ENCODE measurements around the gene APAF1.

Gene APAF1

DNA sequence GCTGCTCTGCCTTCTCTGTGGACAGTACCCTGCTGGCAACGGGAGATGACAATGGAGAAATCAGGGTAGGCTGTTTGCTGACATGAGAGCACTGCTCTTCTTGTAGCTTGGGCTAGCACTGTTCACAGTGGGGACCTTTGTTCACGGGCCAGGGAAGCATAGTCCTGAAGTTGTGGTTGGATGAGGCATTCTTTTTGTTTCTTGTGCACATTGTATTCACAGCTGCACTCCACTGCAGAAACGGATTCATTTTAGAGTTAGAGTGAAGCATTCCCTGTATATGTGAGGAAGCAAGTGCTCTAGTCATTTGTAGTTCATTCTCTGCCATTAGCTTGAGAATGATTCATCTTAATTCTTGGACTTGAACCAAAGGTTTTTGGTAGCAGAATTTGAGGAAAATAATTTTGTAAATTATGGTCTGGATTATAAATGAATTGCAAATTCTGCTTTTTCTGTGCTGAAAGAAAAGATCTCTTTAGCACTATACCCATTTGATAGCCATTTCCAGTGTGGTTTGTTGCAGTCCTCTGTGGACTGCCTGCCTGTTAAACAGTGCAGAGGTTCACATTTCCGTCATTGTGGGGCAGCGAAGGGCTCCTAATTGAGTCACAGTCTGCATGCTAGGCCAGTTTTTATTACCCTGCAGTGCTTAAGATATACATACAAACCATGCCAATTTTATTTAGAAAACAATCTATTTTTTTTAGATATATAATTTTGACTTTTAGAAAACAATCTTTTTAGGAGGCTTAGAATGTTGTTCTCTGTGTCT is 80.6 kb downstream of the APAF1 start:
- no peak for DNase-seq (ENCODE audit: low read depth in 2 of 2)

DNA sequence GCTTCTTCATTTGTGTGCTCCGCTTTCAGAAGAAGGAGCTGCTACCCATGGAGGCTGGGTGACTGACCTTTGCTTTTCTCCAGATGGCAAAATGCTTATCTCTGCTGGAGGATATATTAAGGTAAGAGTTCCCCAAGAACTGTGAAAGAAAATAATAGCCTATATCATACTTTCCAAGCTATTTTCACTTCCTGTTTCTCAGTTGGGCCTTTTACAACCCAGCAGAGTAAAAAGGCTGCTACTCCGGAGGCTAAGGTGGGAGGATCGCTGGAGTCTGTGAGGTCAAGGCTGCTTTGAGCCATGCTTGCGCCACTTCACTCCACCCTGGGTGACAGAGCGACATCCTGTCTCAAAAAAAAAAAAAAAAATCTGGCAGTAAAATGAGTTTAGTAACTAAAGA is 82.1 kb downstream of the APAF1 start:
- DNase-seq (ENCODE audit: low read depth in 2 of 2), result no peak

DNA sequence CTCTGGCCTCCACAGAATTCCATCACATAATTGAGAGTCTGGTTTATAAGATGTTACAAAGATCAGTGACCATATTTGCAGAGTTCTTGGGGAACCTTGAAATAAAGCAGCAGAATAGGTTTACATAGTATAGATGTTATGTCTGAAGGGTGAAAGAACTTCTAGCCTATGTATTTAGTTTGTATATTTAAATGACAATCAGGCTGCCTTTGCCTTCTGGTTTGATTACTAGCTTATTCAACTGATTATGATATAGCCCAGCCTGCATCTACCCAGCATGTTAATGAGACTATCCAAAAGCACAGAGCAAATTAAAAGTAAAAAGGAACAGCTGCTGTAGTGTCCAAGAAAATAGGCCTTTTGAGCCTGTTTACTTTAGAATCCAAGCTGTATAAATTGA is 85.3 kb downstream of the APAF1 start:
- no peak for DNase-seq (ENCODE audit: low read depth in 2 of 2)

DNA sequence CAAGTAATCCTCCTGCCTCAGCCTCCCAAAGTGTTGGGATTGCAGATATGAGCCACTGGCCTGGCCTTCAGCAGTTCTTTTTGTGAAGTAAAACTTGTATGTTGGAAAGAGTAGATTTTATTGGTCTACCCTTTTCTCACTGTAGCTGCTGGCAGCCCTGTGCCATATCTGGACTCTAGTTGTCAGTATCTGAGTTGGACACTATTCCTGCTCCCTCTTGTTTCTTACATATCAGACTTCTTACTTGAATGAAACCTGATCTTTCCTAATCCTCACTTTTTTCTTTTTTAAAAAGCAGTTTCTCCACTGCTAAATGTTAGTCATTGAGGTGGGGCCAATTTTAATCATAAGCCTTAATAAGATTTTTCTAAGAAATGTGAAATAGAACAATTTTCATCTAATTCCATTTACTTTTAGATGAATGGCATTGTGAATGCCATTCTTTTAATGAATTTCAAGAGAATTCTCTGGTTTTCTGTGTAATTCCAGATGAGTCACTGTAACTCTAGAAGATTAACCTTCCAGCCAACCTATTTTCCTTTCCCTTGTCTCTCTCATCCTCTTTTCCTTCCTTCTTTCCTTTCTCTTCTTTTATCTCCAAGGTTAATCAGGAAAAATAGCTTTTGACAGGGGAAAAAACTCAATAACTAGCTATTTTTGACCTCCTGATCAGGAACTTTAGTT is 88.7 kb downstream of the APAF1 start:
- DNase-seq (ENCODE audit: low read depth in 2 of 2), result no peak

DNA sequence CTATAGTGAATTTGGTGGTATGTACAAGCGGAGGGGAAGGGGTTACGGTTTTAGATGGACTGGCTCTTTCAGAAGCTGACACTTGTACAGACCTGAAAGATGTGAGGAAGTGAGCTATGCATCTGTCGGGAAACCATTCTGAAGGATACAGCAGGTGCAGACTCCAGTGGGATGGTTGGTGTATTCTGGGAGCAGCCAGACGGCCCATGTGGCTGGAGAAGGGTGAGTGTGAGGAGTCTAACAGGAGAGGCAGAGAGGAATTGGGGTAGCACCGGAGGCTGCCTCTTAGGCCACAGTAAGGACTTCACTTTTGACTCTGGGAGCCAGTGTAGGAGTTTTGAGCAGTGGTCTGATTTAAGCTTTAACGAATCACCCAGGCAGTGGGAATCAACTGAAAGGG is 90.7 kb downstream of the APAF1 start:
- DNase-seq (ENCODE audit: low read depth in 2 of 2), result no peak

DNA sequence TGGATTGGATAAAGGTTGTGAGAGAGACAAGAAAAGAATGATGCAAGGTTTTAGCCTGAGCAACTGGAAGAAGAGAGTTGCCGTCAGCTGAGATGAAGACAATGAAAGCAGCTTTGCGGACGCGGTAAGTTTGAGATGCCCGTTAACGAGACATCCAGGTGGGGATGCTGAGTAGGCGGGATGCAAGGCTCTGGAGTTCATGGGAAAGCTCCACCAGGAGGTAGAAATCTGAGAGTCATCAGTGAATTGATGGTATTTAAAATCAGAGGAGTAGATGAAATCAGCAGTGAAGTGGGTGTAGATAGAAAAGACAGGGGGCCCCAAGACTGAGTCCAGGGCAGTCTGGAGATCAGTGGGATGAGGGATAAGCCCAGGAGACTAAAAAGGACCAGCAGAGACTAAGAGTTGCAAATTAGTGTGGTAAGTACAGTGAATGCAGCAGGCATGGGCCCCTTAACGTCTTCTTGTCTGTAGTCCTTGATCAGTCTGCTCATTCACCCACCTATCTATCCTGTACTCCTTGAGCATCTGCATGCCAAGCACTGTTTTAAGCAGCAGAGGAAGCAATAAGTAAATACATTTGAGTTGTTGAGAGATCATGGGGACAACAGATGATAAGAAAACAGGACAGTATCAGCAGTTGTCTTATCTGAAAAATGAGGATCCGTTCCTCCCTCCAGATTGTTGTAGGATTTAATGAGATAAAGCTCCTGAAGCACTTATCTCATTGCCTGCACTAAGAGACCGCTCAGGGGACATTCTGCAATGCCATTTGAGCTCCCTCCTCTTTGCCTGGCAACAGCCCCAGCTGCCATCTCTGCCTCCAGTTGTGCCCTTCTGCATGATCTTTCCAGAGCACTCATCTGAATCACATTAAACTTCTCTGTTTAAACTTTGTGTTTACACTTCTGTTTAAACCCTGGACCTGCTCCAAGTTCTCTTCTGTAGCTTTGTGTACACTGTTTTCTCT is 91.5 kb downstream of the APAF1 start:
- no peak for DNase-seq (ENCODE audit: low read depth in 2 of 2)

DNA sequence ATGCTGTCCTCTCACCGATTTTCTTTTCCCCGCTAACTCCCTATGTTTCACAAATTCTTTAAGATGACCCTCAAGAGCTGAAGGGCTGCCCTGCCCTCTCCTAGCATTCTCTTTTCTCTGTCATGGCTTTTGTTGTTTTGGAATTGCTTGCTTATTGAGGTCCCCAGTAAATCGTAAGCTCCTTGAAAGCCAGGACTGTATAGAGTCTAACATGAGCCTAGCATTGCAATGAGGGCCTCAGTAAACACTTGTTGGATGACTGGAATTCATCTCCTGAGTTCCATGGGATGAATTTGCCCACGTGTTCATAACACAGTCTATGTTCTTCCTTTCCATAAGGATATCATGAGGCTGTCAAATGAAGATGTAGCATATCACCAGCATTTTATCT is 92.2 kb downstream of the APAF1 start:
- no peak for DNase-seq (ENCODE audit: low read depth in 2 of 2)

DNA sequence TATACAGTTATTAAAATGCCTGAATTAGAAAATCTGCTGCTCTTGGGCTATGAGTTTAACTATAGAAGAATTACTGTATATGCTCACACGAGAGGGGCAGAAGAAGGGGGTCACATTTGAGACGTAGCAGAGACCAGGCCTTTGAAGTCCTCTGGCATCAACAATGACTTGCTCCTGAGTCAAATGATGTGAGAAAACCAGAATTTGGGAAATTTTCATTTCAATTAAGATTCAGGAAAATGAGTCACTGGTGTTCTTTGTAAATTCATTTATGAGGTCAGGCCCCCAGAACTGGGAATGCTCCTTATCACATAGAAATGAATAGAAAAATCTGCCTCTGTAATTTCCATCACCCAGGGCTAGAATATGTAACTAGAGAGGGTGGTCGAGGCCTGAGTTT is 92.9 kb downstream of the APAF1 start:
- DNase-seq (ENCODE audit: low read depth in 2 of 2), result no peak

DNA sequence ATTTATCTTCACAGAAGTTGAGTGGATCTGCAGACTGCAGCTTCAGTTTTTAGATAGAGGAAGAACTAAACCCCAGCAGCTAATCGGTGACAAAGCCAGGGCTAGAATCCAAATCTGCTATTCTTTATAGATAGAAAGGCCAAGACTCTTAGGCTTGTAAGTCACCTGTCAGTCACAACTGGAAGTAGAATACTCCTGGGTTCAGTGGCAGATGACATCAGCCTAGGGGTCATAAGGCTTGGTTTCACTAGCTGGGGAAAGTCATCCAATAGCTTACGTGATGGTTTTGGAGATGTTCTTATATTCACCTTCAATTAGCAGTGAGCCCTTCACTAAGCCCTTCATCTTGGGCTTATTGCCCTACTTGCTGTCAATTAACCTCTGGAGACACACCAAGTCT is 93.4 kb downstream of the APAF1 start:
- DNase-seq (ENCODE audit: low read depth in 2 of 2), result no peak

DNA sequence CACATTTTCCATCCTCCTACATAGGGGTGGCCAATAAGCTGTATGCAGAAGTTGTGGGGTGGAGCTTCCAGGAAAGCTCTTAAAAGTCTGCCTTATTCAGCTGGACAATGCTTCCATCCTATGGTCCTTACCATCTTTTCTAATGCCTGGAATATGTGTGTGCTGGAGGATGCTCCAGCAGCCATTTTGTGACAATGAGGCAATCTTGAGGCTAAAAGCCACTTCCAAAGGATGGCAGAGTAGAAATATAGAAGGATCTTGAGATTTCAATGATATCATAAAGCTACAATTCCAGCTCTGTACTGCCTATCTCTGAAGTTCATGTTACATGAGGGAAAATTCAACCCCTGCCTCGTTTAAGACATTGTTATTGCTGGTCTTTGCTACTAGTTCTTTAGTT is 95.7 kb downstream of the APAF1 start:
- DNase-seq (ENCODE audit: low read depth in 2 of 2), result no peak

DNA sequence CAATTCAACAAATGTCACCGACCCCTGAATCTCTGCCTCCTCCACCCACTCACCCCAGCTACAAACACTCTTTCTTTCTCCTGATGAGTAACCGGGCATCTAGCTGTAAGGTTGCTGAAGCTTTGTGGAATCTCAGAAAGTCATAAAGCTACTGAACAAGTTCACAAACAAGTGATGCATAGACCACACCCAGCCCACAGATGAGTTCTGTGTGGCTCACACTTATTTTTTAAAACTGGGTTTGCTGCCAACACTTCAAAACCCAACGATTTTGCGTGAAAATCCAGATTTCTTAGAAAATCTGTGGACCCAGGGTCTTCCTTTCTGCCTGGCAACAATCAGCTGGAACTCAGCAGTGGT is 96.1 kb downstream of the APAF1 start:
- DNase-seq (ENCODE audit: low read depth in 2 of 2), result no peak

DNA sequence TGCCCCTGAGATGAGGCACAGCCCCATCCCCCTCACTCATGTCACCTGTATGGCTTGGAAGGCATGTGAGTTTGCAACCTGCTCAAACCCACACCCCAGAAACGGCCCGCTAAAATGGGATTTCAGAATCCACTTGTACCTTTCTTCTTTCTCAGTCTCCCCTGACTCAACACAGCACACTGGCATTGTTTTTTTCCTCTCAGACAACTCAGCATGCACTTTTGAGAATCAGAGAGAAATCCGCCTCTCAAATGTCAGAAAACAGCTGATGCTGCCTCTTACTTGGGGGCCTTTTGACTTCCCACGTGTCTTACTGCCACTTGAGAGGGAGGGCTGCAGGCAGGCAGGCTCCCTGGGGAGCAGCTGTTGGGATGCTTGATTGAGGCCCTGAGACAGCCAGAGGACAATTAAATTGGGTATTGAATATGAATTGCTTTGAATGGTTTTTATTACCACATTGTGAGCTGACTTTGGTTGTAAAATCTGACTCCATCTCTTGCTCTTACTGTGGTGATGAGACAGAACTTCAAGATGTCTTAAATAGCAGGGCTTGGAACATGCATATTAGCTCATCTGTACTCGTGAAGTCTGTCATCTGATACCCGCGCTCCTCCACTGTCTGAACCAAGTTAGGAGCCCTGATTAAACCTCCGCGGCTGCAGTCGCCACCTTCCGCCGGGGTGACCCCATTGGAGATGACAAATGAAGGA is 96.6 kb downstream of the APAF1 start:
- DNase-seq (ENCODE audit: low read depth in 2 of 2), result no peak

DNA sequence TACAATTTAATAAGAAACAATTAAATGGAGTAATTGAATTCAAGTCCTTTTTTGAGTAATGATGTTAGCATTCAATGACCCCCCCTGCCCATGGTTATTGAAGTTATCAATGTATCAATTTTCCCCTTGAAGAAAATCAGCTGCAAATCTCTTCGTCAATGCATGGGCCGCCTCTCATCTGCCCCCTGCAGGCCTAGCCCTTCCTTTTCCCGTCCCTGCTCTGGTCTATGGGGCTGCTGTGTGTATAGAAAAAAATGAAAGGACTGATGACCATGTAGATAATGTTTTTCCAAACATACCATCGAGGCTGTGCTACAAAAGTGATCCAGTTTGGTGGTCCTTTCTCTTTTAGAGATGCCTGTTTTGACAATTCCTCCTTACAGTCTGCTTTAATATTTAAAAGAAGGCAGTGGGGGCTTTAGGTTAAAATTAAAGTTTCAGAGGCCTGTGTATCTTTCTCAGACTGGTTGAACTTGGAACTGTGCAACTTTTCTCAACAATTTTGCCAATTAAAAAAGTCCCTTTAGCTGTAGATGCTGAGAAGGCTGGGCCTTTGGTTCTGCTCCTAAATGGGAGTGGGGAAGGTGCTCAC is 98.4 kb downstream of the APAF1 start:
- DNase-seq (ENCODE audit: low read depth in 2 of 2), result no peak

DNA sequence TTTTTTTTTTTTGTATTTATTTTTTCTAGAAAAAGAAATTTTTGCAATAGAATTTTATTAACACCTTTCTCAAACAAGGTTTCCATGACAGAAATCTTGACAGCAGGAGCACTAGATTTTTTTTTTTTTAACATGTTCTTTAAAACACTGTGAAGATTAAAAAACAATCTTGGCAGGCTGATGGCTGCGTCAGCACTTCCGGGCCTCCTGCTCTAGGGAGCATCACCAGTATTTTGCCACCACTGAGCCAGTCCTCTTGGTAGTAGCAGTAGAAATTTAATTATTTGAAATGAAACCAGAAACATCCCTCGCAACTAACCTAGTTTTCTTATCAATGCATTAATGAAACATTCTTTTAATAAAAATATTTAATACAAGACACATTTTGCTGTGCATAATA is 99.6 kb downstream of the APAF1 start:
- DNase-seq (ENCODE audit: low read depth in 2 of 2), result no peak

DNA sequence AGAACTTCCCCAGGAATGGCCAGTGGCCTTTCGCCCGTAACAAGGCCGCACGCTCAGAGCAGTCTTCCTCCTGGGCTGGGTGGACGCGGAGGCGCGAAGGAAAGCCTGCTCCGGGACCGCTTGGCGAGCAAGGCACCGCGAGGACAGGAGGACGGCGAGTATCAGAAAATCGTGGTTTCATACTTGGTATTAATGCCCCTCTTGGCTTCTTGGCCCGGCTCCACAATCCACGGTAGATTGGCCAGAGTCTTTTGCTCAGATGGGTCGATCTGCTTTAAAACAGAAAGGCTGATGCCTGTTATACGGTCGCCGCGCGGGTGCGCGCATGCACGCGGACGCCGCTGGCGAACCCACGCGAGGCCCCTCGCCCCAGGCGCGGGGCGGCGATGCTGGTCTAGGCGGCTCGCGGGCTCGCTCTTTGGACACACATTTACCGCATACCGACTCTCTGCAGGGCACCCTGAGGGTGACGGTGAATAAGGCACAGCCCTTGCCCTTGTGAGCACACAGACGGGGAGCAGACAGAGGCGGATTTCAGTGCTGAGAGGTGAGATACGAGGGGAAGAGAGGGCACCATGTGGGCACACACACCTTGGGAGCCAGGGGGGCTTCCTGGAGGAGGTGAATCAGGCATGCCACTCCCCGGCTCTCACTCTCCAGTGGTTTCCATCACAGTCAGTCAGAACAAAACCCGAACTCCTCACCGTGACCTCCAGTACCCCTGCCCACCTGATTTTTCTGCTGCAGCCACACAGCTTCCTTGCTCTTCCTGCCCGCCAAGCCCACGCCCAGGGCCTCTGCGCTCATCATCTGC is 100.7 kb downstream of the APAF1 start:
- no peak for DNase-seq (ENCODE audit: low read depth in 2 of 2)

DNA sequence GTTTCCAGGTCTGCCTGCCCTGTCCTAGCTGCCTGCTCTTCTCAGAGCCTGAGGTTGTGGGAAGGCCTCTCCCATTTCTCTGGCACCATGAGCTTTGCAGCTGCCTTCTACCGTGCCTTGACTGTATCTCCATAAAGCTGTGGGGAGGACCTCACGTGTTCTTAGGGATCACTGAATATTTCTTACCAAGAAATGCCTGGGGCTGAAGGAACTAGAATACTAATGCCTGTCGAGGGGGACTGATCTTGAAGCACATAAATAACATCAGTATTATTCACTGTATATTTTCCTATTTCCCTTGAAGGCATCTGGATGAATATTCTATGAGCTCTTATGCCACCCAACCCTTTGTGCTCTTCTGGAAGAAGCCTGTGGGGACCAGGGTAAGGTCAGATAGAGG is 103.4 kb downstream of the APAF1 start:
- no peak for DNase-seq (ENCODE audit: low read depth in 2 of 2)

DNA sequence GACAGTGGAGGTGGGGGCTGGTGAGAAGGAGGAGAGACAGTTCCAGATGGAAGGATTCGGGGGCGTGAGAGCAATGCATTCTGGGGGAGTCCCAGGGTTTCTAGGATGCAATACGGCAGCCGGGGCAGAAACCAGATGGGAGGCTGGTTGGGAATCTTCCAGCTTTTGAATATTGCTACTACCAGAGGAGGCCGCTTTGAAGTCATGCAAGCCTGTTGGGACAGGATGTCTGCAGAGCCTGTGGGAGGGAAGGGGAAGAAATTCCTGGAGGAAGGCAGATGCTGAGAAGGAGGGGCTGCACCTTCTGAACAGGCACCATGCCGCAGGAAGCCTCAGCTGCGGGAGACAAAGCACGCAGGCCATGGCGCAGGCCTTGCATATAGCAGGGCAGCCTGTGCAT is 105.4 kb downstream of the APAF1 start:
- no peak for DNase-seq (ENCODE audit: low read depth in 2 of 2)

DNA sequence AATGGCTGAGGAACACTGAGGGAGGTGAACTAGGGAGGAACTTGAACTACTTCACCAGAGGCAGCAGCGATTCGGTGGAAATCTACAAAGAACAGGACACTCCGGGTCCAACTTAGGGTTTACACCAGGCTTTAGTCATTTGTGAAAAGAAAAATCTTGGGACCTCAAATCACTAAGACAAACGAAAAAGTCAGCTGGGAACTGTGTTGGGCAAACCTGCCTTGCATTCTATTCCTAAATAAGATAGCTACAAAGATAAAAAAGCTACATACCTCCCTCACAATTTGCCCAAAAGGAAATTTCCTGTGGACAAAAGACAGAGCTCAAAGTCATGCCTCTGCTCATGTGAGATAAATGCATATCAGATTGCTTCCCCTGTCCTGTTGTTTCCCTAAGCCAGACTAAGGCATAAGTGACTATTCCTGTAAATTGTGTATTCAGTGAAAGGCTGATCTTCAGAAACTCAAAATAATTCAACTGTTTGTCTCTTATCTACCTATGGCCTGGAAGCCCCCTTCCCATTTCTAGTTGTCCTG is 106.6 kb downstream of the APAF1 start:
- DNase-seq (ENCODE audit: low read depth in 2 of 2), result no peak

DNA sequence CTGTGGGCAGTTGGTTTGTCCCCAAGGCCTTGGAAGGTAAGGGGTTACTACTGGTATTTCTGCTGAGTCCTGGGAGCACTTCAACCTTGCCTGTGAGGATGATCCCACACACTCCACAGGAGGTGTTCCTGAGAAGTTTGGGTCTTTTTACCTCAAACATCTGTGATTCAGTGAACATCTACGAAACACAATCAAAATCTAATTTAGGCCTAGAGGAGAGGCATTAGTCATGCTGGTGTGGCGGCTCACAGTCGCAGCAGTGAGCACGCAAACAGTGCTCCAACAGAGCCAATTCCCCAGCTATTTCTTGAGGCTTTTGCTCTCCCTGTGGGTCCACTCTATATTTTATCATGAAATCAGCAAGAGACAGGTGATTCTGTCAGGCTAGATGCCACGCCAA is 107.6 kb downstream of the APAF1 start:
- DNase-seq (ENCODE audit: low read depth in 2 of 2), result no peak

DNA sequence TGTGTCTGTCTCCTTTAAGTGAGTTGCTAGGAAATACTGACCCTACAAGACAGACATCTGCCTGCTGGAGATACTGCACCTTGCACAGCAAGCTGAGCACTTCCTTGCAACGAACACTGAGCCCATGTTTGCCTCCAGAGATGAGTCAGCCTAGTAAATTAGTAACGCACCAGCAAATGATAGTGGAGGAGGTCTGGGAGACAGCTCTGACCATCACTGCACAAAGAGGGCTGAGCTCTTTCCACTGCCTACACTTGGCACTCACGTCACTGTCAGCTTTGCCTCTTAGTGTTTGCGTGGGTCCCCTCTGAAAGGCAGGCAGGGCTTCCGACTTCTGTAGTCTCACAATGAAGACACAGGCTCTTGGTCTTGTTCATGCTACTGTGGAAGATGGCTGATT is 109.0 kb downstream of the APAF1 start:
- no peak for DNase-seq (ENCODE audit: low read depth in 2 of 2)
